Measurements from ENCODE around the gene METRNL.

DNA sequence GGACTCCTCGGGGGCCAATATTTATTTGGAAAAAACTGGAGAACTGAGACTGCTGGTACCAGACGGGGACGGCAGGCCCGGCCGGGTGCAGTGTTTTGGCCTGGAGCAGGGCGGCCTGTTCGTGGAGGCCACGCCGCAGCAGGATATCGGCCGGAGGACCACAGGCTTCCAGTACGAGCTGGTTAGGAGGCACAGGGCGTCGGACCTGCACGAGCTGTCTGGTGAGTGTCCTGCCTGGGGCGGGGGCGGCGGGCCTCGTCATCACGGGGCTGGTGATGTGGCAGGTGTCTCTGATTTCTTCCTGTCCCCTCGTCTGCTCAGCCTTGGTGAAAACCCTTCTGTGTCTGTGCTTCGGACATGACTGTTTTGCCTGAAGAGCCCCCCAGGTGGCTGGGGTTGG lies 5.7 kb downstream of the METRNL start:
- TF ChIP-seq EZH2phosphoT487 (IDR thresholded peaks at IDR 0.05; ENCODE audit: borderline replicate concordance, low read length) (no peak), EZH2 (IDR thresholded peaks at IDR 0.05; ENCODE audit: low read length, unreplicated experiment) (no peak)
- TF ChIP-seq, protein P1, sequence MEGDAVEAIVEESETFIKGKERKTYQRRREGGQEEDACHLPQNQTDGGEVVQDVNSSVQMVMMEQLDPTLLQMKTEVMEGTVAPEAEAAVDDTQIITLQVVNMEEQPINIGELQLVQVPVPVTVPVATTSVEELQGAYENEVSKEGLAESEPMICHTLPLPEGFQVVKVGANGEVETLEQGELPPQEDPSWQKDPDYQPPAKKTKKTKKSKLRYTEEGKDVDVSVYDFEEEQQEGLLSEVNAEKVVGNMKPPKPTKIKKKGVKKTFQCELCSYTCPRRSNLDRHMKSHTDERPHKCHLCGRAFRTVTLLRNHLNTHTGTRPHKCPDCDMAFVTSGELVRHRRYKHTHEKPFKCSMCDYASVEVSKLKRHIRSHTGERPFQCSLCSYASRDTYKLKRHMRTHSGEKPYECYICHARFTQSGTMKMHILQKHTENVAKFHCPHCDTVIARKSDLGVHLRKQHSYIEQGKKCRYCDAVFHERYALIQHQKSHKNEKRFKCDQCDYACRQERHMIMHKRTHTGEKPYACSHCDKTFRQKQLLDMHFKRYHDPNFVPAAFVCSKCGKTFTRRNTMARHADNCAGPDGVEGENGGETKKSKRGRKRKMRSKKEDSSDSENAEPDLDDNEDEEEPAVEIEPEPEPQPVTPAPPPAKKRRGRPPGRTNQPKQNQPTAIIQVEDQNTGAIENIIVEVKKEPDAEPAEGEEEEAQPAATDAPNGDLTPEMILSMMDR (conservative IDR thresholded peaks at IDR 0.05; ENCODE audit: low read depth, low read length), result no peak

All from PC-3 (cell line).